ENCODE data around the gene SLC25A21. TPM values are rescaled to one million over a fixed set of nuclear protein-coding genes. Genes with fewer than 3 reads are reported as not detected.

The SLC25A21 gene
- total RNA-seq, 1 experiment from 2014 or later, result 1.4 TPM

DNA sequence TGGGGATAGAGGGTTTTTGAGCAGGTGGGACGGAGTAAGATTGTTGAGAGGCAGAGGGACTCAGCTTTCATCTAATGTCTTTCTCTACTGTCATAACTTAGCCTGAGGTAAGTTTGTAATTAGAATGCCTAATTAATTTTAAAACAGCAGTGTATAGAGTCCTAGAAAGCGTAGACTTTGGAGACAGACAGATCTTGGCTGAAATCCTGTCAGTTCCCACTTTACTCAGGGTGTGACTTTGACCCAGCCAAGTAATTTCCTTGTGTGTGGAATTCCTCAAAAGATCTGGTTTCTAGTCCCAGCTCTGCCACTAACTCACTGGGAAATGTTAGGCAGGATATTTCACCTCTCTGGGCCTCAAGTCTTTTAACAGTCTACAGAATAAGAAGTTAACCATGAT lies 74.3 kb downstream of the SLC25A21 start:
- Mint-ChIP-seq H3K27ac (ENCODE audit: low read depth, unreplicated experiment) (no peak overlapping the region), H3K4me1 (ENCODE audit: insufficient read depth, unreplicated experiment) (peaks cover 5% of the 10 kb centered on the region), H3K9me3 (ENCODE audit: unreplicated experiment) (no peaks in the 10 kb centered on the region), H3K27me3 (ENCODE audit: insufficient read depth, unreplicated experiment) (no peaks in the 10 kb centered on the region), H3K4me3 (ENCODE audit: unreplicated experiment) (no peak overlapping the region), H3K36me3 (ENCODE audit: insufficient read depth, unreplicated experiment) (no peaks in the 10 kb centered on the region)
- ChIA-PET POLR2A (interaction anchor here (0.9 kb wide), 1 partner anchor 19 kb away, joined by 3 read pairs; no protein-coding TSS in a partner anchor), CTCF (interaction anchor here (0.6 kb wide), 1 partner anchor 450 kb away, joined by 3 read pairs; no protein-coding TSS in a partner anchor)
- no TSS peak for BruUV-seq (replicated peaks)
- intact Hi-C loops (cut with micrococcal nuclease), result no loop called here
- no peak for DNase-seq (ENCODE audit: unreplicated experiment)
- TF ChIP-seq, protein P1, sequence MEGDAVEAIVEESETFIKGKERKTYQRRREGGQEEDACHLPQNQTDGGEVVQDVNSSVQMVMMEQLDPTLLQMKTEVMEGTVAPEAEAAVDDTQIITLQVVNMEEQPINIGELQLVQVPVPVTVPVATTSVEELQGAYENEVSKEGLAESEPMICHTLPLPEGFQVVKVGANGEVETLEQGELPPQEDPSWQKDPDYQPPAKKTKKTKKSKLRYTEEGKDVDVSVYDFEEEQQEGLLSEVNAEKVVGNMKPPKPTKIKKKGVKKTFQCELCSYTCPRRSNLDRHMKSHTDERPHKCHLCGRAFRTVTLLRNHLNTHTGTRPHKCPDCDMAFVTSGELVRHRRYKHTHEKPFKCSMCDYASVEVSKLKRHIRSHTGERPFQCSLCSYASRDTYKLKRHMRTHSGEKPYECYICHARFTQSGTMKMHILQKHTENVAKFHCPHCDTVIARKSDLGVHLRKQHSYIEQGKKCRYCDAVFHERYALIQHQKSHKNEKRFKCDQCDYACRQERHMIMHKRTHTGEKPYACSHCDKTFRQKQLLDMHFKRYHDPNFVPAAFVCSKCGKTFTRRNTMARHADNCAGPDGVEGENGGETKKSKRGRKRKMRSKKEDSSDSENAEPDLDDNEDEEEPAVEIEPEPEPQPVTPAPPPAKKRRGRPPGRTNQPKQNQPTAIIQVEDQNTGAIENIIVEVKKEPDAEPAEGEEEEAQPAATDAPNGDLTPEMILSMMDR (IDR thresholded peaks at IDR 0.05; ENCODE audit: unreplicated experiment), result no peak

DNA sequence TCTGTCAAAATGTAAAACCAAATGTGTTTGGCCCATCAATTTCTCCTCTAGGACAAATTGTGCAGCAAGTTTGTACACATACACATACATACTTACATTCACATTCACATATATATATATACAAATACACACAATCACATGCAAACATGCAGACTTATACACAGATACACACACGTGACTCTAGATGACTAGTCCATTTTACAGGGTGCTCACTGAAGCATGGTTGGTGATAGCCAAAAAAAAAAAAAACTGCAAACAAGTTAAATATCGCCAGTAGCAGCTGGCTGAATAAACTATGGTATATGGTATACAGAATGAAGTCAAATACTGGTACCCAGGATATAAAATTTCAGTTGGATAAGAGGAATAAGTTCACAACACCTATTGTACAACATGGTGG lies 77.9 kb downstream of the SLC25A21 start:
- no peak for DNase-seq (ENCODE audit: unreplicated experiment)
- Mint-ChIP-seq H3K4me1 (ENCODE audit: insufficient read depth, unreplicated experiment) (peaks cover 6% of the 10 kb centered on the region), H3K36me3 (ENCODE audit: insufficient read depth, unreplicated experiment) (no peaks in the 10 kb centered on the region), H3K4me3 (ENCODE audit: unreplicated experiment) (no peak overlapping the region), H3K27ac (ENCODE audit: low read depth, unreplicated experiment) (no peak overlapping the region), H3K9me3 (ENCODE audit: unreplicated experiment) (no peaks in the 10 kb centered on the region), H3K27me3 (ENCODE audit: insufficient read depth, unreplicated experiment) (no peaks in the 10 kb centered on the region)
- intact Hi-C loops (cut with micrococcal nuclease), result no loop called here
- ChIA-PET POLR2A (interaction anchor here (1.0 to 1.3 kb wide), 3 partner anchors 17 to 44 kb away, joined by 4 to 5 read pairs (median 4); no protein-coding TSS in a partner anchor), CTCF (interaction anchor here (0.7 kb wide), 1 partner anchor 149 kb away, joined by 3 read pairs; no protein-coding TSS in a partner anchor)
- BruUV-seq (replicated peaks), result no TSS peak
- TF ChIP-seq, protein P1 (IDR thresholded peaks at IDR 0.05; ENCODE audit: unreplicated experiment), result no peak

DNA sequence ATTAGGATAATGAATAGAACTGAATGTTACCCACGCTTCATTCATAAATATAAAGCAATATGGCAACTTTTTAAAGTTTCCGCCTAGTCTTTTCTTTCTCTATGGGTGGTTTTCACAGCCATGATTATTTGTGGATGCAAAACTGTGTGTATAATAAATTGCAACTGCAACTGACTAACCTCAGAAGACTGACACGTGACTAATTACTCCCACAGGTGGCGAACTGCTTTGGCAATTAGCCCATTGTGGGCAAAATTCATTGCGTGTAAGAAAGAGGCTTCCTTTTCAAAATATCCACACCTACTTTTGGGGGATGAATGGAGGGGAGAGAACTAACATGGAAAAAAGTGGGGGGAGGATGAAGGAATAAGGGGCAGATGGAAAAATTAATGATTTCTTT lies 79.0 kb downstream of the SLC25A21 start:
- H3K4me1 Mint-ChIP-seq (ENCODE audit: insufficient read depth, unreplicated experiment), result peaks cover 6% of the 10 kb centered on the region
- H3K27ac Mint-ChIP-seq (ENCODE audit: low read depth, unreplicated experiment), result no peak overlapping the region
- TF ChIP-seq, protein P1 (IDR thresholded peaks at IDR 0.05; ENCODE audit: unreplicated experiment), result no peak
- H3K27me3 Mint-ChIP-seq (ENCODE audit: insufficient read depth, unreplicated experiment), result no peaks in the 10 kb centered on the region
- no peaks in the 10 kb centered on the region for H3K36me3 Mint-ChIP-seq (ENCODE audit: insufficient read depth, unreplicated experiment)
- DNase-seq (ENCODE audit: unreplicated experiment), result peak; percentile 12
- H3K9me3 Mint-ChIP-seq (ENCODE audit: unreplicated experiment), result no peaks in the 10 kb centered on the region
- intact Hi-C loops (cut with micrococcal nuclease), result no loop called here
- ChIA-PET CTCF (no interaction called here), POLR2A (interaction anchor here (1.3 kb wide), 1 partner anchor 18 kb away, joined by 4 read pairs; no protein-coding TSS in a partner anchor)
- no TSS peak for BruUV-seq (replicated peaks)
- H3K4me3 Mint-ChIP-seq (ENCODE audit: unreplicated experiment), result no peak overlapping the region

DNA sequence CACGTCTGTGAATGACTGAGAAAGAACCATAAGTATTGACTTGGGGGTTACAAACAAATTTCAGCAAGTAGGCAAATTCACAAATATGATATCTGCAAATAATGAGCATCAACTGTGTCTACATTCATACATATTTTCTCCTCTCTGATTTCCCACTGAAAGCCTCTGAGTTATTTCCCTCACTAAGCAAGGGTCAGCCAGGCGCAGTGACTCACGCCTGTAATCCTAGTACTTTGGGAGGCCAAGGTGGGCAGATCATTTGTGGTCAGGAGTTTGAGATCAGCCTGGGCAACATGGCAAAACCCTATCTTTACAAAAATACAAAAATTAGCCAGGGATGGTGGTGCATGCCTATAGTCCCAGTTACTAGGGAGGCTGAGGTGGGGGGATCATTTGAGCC lies 80.8 kb downstream of the SLC25A21 start:
- TF ChIP-seq, protein P1 (IDR thresholded peaks at IDR 0.05; ENCODE audit: unreplicated experiment), result no peak
- ChIA-PET CTCF (interaction anchor here (0.7 to 0.8 kb wide), 2 partner anchors 10 to 18 kb away, joined by 3 to 4 read pairs; no protein-coding TSS in a partner anchor), POLR2A (interaction anchor here (0.8 kb wide), 1 partner anchor 16 kb away, joined by 3 read pairs; no protein-coding TSS in a partner anchor)
- no peaks in the 10 kb centered on the region for H3K27me3 Mint-ChIP-seq (ENCODE audit: insufficient read depth, unreplicated experiment)
- BruUV-seq (replicated peaks), result no TSS peak
- no peak for DNase-seq (ENCODE audit: unreplicated experiment)
- H3K4me1 Mint-ChIP-seq (ENCODE audit: insufficient read depth, unreplicated experiment), result peaks cover 6% of the 10 kb centered on the region
- intact Hi-C loops (cut with micrococcal nuclease), result no loop called here
- H3K4me3 Mint-ChIP-seq (ENCODE audit: unreplicated experiment), result no peak overlapping the region
- no peaks in the 10 kb centered on the region for H3K36me3 Mint-ChIP-seq (ENCODE audit: insufficient read depth, unreplicated experiment)
- H3K27ac Mint-ChIP-seq (ENCODE audit: low read depth, unreplicated experiment), result no peak overlapping the region
- H3K9me3 Mint-ChIP-seq (ENCODE audit: unreplicated experiment), result no peaks in the 10 kb centered on the region

Measured in MCF 10A (cell line).